OCI-LY7 (cell line): Measurements from ENCODE around the gene GLT8D2. TPM values are rescaled to one million over a fixed set of nuclear protein-coding genes. Genes with fewer than 3 reads are reported as not detected.
A peak's percentile ranks its signal among the peaks of the same experiment; 100 is the strongest.

Experiments used
- BruUV-seq: library from RNA; stranded (reverse); fragments of 400-500 nt; replicated peaks from 2 replicates; lab custom pipeline; 2021; lab: Mats Ljungman, UMichigan
- CTCF ChIA-PET: fragments of 300-600 bp; sonication (Branson Sonifier 250); formaldehyde crosslinking; loops from one replicate; lab custom pipeline; 2022; ENCODE audit warnings: antibody characterized with exemption; ENCODE audit not compliant: unreplicated experiment; lab: Charles Lee
- POLR2A ChIA-PET: fragments of 300-600 bp; sonication (Branson Sonifier 250); formaldehyde crosslinking; loops from one replicate; lab custom pipeline; 2022; ENCODE audit warnings: antibody characterized with exemption; lab: Charles Lee
- DNase-seq: peaks from one replicate; pipeline ENCODE4 v3.0.0-alpha.2; 2015; ENCODE audit warnings: low spot score
- H2AFZ ChIP-seq: fragments of 200-600 bp; sonication (generic), shearing (Covaris generic); 2 replicates; pipeline ENCODE4 v1.6.1; 2014; ENCODE audit warnings: mild to moderate bottlenecking, antibody characterized with exemption, low read length, moderate library complexity
- H3K27ac ChIP-seq: fragments of 200-600 bp; sonication (generic); 2 replicates; pipeline ENCODE4 v1.5.1; 2014; ENCODE audit warnings: mixed run types, low read depth, mild to moderate bottlenecking, moderate library complexity, low read length, inconsistent platforms; ENCODE audit not compliant: poor library complexity, severe bottlenecking
- H3K36me3 ChIP-seq: fragments of 200-600 bp; sonication (generic); 2 replicates; pipeline ENCODE4 v1.6.1; 2014; ENCODE audit warnings: mild to moderate bottlenecking, antibody characterized with exemption, low read length, moderate library complexity, mixed read lengths; ENCODE audit not compliant: insufficient read depth
- H3K4me1 ChIP-seq: fragments of 200-600 bp; sonication (generic); 2 replicates; pipeline ENCODE4 v1.5.1; 2014; ENCODE audit warnings: mild to moderate bottlenecking, low read length; ENCODE audit not compliant: insufficient read depth, poor library complexity, severe bottlenecking
- H3K4me2 ChIP-seq: fragments of 200-600 bp; sonication (generic); 2 replicates; pipeline ENCODE4 v1.6.1; 2014; ENCODE audit warnings: mild to moderate bottlenecking, low read length
- H3K4me3 ChIP-seq: fragments of 200-600 bp; sonication (generic); 2 replicates; pipeline ENCODE4 v1.5.1; 2014; ENCODE audit warnings: mild to moderate bottlenecking, low read depth, low read length; ENCODE audit not compliant: poor library complexity, severe bottlenecking
- H3K79me2 ChIP-seq: fragments of 200-600 bp; sonication (generic); 2 replicates; pipeline ENCODE4 v1.6.1; 2016; ENCODE audit warnings: low read depth, mild to moderate bottlenecking, low read length, moderate library complexity, mixed read lengths; ENCODE audit not compliant: insufficient read depth
- H3K9me2 ChIP-seq: fragments of 200-600 bp; sonication (generic); 2 replicates; pipeline ENCODE4 v1.6.1; 2016; ENCODE audit warnings: mild to moderate bottlenecking, low read length, mixed read lengths; ENCODE audit not compliant: insufficient read depth
- H3K9me3 ChIP-seq: fragments of 200-600 bp; sonication (generic); 2 replicates; pipeline ENCODE4 v1.6.1; 2014; ENCODE audit warnings: mild to moderate bottlenecking, mixed run types, low read length, mixed read lengths
- H4K20me1 ChIP-seq: fragments of 200-600 bp; sonication (generic); 2 replicates; pipeline ENCODE4 v1.6.1; 2014; ENCODE audit warnings: mild to moderate bottlenecking, antibody characterized with exemption, low read length, moderate library complexity, mixed read lengths; ENCODE audit not compliant: insufficient read depth
- EZH2phosphoT487 ChIP-seq: fragments of 200-600 bp; sonication (generic); IDR thresholded peaks from 2 replicates; pipeline ENCODE4 v1.6.1; 2018; ENCODE audit warnings: low read depth, borderline replicate concordance, mild to moderate bottlenecking, mixed run types, antibody characterized with exemption, low read length, moderate library complexity, mixed read lengths
- intact Hi-C: fragments of 100-400 bp; cut with micrococcal nuclease; formaldehyde crosslinking; loops from one replicate; pipeline ENCODE4 v1.10.0; 2022; ENCODE audit not compliant: unreplicated experiment
- total RNA-seq, 2 experiments: library from RNA; depleted of rRNA in 1 of 2; stranded (reverse); fragments of >200 nt in 1 of 2; shearing (Covaris generic) in 1 of 2; gene quantifications; 2 replicates each; pipeline ENCODE4 v1.2.3, GENCODE V29; 2014 to 2022
- TF ChIP-seq, protein P1 (sequence below): fragments of 200-600 bp; sonication (generic); conservative IDR thresholded peaks from 2 replicates; pipeline ENCODE4 v1.5.1; 2014; ENCODE audit warnings: mild to moderate bottlenecking, antibody characterized with exemption, low read length, moderate library complexity, mixed read lengths

Gene GLT8D2
- total RNA-seq, 2 experiments from 2014 or later, result not detected

DNA sequence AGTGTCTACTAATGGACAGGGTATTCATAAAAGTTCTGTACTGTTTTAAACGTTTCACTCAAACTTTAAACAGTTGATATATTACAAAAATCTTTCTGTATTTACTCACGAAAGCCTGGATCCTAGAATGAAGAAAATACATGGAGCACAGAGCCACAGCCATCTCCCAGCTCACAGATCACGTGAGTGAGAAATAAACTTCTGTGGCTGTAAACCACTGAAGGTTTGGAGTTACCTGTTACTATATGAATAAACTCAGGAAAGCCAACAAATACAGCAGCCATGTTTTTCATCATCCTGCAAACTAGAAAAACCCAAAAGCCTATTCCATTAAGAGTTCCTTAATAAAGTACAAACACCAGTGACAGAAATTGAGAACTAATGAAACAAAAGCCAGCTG, 85.2 kb downstream of the GLT8D2 start:
- peak overlapping the region; percentile 72; the same call in 1 of the 2 replicates for H2AFZ ChIP-seq
- CTCF ChIA-PET, result interaction anchor here (1.5 to 1.6 kb wide), 2 partner anchors 8 to 35 kb away, joined by 4 to 5 read pairs; a partner anchor contains a TSS
- H3K4me3 ChIP-seq, result peak overlapping the region; percentile 87
- no peaks in the 10 kb centered on the region for H3K9me3 ChIP-seq
- no peak for DNase-seq
- H3K4me2 ChIP-seq, result peak overlapping the region; percentile 95
- peaks cover 6% of the 10 kb centered on the region; the same call in 1 of the 2 replicates for H4K20me1 ChIP-seq
- H3K36me3 ChIP-seq, result peaks cover 27% of the 10 kb centered on the region
- H3K9me2 ChIP-seq, result no peaks in the 10 kb centered on the region
- peaks cover 38% of the 10 kb centered on the region for H3K4me1 ChIP-seq
- H3K27ac ChIP-seq, result peak overlapping the region; percentile 69
- TF ChIP-seq, protein P1, sequence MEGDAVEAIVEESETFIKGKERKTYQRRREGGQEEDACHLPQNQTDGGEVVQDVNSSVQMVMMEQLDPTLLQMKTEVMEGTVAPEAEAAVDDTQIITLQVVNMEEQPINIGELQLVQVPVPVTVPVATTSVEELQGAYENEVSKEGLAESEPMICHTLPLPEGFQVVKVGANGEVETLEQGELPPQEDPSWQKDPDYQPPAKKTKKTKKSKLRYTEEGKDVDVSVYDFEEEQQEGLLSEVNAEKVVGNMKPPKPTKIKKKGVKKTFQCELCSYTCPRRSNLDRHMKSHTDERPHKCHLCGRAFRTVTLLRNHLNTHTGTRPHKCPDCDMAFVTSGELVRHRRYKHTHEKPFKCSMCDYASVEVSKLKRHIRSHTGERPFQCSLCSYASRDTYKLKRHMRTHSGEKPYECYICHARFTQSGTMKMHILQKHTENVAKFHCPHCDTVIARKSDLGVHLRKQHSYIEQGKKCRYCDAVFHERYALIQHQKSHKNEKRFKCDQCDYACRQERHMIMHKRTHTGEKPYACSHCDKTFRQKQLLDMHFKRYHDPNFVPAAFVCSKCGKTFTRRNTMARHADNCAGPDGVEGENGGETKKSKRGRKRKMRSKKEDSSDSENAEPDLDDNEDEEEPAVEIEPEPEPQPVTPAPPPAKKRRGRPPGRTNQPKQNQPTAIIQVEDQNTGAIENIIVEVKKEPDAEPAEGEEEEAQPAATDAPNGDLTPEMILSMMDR, result no peak
- no peak for TF ChIP-seq EZH2phosphoT487
- BruUV-seq, result no TSS peak
- peaks cover 62% of the 10 kb centered on the region for H3K79me2 ChIP-seq
- intact Hi-C loops, result loop anchor here (1.0 kb wide), 2 partner anchors 8 to 35 kb away; partner anchors contain the start of gene HSP90B1
- POLR2A ChIA-PET, result interaction anchor here (0.9 to 5.3 kb wide), 10 partner anchors 9 to 323 kb away, joined by 3 to 52 read pairs (median 6); partner anchors contain the start of genes HSP90B1 and NFYB

DNA sequence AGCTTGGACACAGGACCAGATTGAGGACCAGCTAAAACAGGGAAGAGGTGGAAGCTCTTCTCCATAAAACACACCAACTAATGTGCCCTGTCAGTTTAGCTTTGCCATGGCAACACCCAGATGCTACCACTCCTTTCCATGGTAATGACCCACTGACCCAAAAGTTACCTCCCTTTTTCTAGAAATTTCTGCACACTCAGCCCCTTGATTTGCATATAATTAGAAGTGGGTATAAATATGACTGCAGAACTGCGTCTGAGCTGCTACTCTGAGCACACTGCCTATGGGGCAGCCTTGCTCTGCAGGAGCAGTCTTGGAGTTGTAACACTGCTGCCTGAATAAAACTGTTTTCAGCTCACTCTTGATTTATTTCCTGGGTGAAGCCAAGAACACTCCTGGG, 87.5 kb downstream of the GLT8D2 start:
- Histone ChIP-seq H3K27ac (no peak overlapping the region), H3K9me2 (no peaks in the 10 kb centered on the region), H3K4me1 (peaks cover 29% of the 10 kb centered on the region), H3K36me3 (peaks cover 5% of the 10 kb centered on the region; the same call in 1 of the 2 replicates), H4K20me1 (no peaks in the 10 kb centered on the region), H2AFZ (no peak overlapping the region), H3K4me2 (no peak overlapping the region), H3K4me3 (no peak overlapping the region), H3K79me2 (peaks cover 43% of the 10 kb centered on the region), H3K9me3 (no peaks in the 10 kb centered on the region)
- ChIA-PET POLR2A (interaction anchor here (0.8 to 5.3 kb wide), 4 partner anchors 10 to 34 kb away, joined by 3 to 27 read pairs (median 4); partner anchors contain the start of gene HSP90B1), CTCF (no interaction called here)
- DNase-seq, result peak; percentile 8
- no peak for TF ChIP-seq EZH2phosphoT487
- TF ChIP-seq, protein P1, result no peak
- intact Hi-C loops, result no loop called here
- no TSS peak for BruUV-seq

DNA sequence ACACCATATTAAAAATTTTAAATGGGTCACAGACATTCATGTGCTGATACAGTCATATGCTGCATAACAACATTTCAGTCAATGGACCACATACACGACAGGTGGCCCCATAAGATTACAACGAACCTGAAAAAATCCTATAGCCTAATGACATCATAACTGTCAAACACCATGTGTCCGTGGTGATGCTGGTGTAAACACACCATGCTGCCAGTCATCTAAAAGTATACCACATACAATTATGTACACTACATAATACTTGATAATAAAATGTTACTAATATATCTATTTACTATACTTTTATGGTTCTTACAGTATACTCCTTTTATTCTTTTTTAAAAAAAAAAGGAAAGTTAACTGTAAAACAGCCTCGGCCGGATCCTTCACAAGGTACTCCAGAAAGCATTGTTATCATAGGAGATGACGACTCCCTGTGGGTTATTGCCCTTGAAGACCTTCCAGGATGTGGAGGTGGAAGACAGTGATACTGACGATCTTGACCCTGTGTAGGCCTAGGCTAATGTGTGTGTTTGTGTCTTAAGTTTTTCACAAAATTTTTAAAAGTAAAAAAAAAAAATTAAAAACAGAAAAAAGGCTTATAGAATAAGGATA, 89.3 kb downstream of the GLT8D2 start:
- ChIA-PET CTCF (no interaction called here), POLR2A (interaction anchor here (1.1 to 1.4 kb wide), 2 partner anchors 31 to 32 kb away, joined by 3 to 4 read pairs; partner anchors contain the start of gene HSP90B1)
- Histone ChIP-seq H3K9me2 (no peaks in the 10 kb centered on the region), H3K9me3 (no peaks in the 10 kb centered on the region), H3K27ac (no peak overlapping the region), H3K4me3 (no peak overlapping the region), H4K20me1 (no peaks in the 10 kb centered on the region), H3K36me3 (peaks cover 5% of the 10 kb centered on the region; the same call in 1 of the 2 replicates), H3K79me2 (peaks cover 37% of the 10 kb centered on the region), H2AFZ (no peak overlapping the region), H3K4me2 (no peak overlapping the region), H3K4me1 (peaks cover 27% of the 10 kb centered on the region)
- TF ChIP-seq, protein P1, result no peak
- no peak for TF ChIP-seq EZH2phosphoT487
- no peak for DNase-seq
- intact Hi-C loops, result no loop called here
- no TSS peak for BruUV-seq
